ENCODE results near the gene MEAK7. TPM values are rescaled to one million over a fixed set of nuclear protein-coding genes. Genes with fewer than 3 reads are reported as not detected.

The MEAK7 gene
- total RNA-seq, 4 donors from 2014 or later = 20.3 to 29.1 (median 21.8) TPM

DNA sequence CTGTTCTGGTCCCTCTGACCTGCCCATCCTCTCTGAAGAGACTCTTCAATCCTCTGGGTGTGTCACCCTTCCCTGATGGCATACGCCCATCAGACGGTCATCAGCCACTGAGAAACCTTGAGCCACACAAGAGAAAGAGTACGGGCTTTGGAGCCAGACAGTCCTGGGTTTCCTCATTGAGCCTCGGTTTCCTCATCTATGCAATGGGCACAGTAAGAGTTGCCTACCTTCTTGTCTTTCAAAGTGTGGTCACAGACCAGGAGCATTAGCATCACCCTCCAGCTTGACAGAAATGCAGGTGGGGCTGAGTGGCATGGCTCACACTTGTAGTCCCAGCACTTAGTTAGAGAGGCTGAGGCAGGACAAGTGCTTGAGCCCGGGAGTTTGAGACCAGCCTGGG is 26.1 kb upstream of the MEAK7 start:
- Histone ChIP-seq H3K27me3 (no peaks in the 10 kb centered on the region), H3K4me1 (peaks cover 0 to 25% (median 18%) of the 10 kb centered on the region in 4 donors), H3K4me3 (no peak overlapping the region), H3K27ac (no peak overlapping the region), H3K36me3 (no peaks in the 10 kb centered on the region), H3K9me3 (no peaks in the 10 kb centered on the region)
- 73% methylated on average over 5 of the region's 5 CpGs; no CpG with 5 or more reads in 1 of the 2 donors for WGBS, 2 donors (ENCODE audit: low coverage in 1 of 2)
- no peak for DNase-seq
- in situ Hi-C loops (cut with MboI; ENCODE audit: low pct_ligation_motif_present in 1 of 4, low pct_unique_long_range_greater_than_20kb in 1 of 4, low sequenced_read_pairs in 3 of 4) = no loop called here
- TF ChIP-seq EP300 (IDR thresholded peaks at IDR 0.05; ENCODE audit: low read depth) (no peak), POLR2A (IDR thresholded peaks at IDR 0.05) (no peak), POLR2AphosphoS5 (IDR thresholded peaks at IDR 0.05) (no peak)
- TF ChIP-seq, protein P1, sequence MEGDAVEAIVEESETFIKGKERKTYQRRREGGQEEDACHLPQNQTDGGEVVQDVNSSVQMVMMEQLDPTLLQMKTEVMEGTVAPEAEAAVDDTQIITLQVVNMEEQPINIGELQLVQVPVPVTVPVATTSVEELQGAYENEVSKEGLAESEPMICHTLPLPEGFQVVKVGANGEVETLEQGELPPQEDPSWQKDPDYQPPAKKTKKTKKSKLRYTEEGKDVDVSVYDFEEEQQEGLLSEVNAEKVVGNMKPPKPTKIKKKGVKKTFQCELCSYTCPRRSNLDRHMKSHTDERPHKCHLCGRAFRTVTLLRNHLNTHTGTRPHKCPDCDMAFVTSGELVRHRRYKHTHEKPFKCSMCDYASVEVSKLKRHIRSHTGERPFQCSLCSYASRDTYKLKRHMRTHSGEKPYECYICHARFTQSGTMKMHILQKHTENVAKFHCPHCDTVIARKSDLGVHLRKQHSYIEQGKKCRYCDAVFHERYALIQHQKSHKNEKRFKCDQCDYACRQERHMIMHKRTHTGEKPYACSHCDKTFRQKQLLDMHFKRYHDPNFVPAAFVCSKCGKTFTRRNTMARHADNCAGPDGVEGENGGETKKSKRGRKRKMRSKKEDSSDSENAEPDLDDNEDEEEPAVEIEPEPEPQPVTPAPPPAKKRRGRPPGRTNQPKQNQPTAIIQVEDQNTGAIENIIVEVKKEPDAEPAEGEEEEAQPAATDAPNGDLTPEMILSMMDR (IDR thresholded peaks at IDR 0.05) = no peak
- intact Hi-C loops (cut with DNase I; ENCODE audit: low total_unique reads) = no loop called here

DNA sequence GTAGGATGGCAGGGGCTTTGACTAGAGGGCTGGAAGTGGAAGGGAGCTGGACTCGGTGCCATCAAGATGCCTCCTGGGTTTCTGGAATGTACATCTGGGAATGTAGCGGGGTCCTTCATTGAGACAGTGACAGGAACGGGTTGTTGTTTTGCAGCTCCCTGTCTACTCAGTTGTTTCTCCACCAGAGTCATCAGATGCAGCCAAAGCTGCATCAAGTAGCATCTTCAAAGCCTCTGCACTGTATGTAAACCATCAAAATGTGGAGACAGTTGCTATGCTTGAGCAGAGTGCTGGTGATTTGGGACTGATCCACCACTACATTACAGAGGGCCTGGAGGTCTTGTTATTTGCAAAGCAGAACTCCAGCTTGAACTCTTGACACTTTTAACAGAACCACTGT is 25.1 kb upstream of the MEAK7 start:
- Histone ChIP-seq H3K27me3 (no peaks in the 10 kb centered on the region), H3K9me3 (no peaks in the 10 kb centered on the region), H3K36me3 (no peaks in the 10 kb centered on the region), H3K27ac (no peak overlapping the region), H3K4me1 (peaks cover 0 to 25% (median 18%) of the 10 kb centered on the region in 4 donors), H3K4me3 (no peak overlapping the region)
- TF ChIP-seq POLR2A (IDR thresholded peaks at IDR 0.05) (no peak), EP300 (IDR thresholded peaks at IDR 0.05; ENCODE audit: low read depth) (no peak), POLR2AphosphoS5 (IDR thresholded peaks at IDR 0.05) (no peak)
- TF ChIP-seq, protein P1 (IDR thresholded peaks at IDR 0.05) = no peak
- 92% methylated on average over 3 of the region's 3 CpGs; no CpG with 5 or more reads in 1 of the 2 donors for WGBS, 2 donors (ENCODE audit: low coverage in 1 of 2)
- intact Hi-C loops (cut with DNase I; ENCODE audit: low total_unique reads) = no loop called here
- DNase-seq = no peak
- in situ Hi-C loops (cut with MboI; ENCODE audit: low pct_ligation_motif_present in 1 of 4, low pct_unique_long_range_greater_than_20kb in 1 of 4, low sequenced_read_pairs in 3 of 4) = no loop called here

DNA sequence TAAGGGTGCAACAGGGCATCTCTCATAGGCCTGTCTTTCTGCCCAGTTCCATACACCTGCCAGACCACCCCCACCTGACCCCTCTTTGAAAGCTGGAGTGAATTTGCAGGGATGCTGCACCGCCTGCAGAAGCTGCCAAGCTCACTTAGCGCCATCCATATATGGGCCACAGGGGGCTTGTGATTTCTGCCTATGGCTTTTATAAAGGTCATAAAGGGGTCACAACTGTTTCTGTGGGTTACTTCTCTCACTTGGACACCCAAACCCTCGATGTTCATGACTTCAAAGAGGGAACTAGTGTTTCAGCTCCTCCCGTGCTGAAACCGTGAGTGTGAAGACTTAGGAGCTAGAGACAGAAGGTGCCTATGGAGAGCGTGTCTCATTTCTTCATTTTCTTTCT is 23.9 kb upstream of the MEAK7 start:
- Histone ChIP-seq H3K9me3 (no peaks in the 10 kb centered on the region), H3K4me3 (no peak overlapping the region), H3K36me3 (no peaks in the 10 kb centered on the region), H3K4me1 (peaks cover 0 to 25% (median 18%) of the 10 kb centered on the region in 4 donors), H3K27me3 (no peaks in the 10 kb centered on the region), H3K27ac (peak overlapping the region in 1 of 4 donors; percentile 58)
- in situ Hi-C loops (cut with MboI; ENCODE audit: low pct_ligation_motif_present in 1 of 4, low pct_unique_long_range_greater_than_20kb in 1 of 4, low sequenced_read_pairs in 3 of 4) = no loop called here
- TF ChIP-seq, protein P1 (IDR thresholded peaks at IDR 0.05) = no peak
- TF ChIP-seq POLR2A (IDR thresholded peaks at IDR 0.05) = no peak
- TF ChIP-seq POLR2AphosphoS5 (IDR thresholded peaks at IDR 0.05) = no peak
- TF ChIP-seq EP300 (IDR thresholded peaks at IDR 0.05; ENCODE audit: low read depth) = no peak
- no peak for DNase-seq
- WGBS, 2 donors (ENCODE audit: low coverage in 1 of 2) = 85% methylated on average over 6 of the region's 6 CpGs; no CpG with 5 or more reads in 1 of the 2 donors
- intact Hi-C loops (cut with DNase I; ENCODE audit: low total_unique reads) = no loop called here

DNA sequence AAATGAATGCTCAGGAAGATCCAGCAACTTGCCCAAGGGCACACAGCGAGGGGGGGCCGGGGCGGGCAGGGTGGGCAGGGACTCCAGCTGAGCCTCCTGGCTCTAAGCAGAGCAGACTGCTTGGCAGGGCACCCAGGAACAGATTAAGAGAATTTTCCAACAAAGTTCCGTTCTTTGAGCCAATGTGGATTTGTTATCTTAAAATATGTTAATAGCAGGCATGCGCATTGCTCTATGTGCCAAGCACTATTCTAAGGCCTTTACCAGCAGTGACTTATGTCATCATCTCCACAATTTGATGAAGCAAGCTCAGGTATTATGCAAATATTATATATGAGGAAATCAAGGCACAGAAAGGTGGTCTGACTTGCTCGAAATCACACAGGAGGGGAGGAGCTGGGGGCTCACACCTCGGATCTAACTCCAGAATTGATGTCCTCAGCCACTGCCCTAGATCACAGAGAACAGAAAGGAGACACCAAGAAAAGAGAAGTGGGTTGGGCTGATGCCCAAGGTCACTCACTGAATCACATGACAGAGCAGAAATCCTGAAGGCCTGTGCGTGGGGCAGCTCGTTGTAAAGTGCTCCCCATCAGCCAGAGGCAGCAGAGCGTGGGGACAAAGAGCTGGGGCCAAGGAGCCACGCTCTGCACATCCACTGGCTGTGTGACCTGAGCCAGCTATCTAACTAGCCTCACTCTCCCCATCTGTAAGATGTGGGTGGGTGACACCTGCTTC is 23.2 kb upstream of the MEAK7 start:
- DNase-seq = no peak
- intact Hi-C loops (cut with DNase I; ENCODE audit: low total_unique reads) (no loop called here), in situ Hi-C loops (cut with MboI; ENCODE audit: low pct_ligation_motif_present in 1 of 4, low pct_unique_long_range_greater_than_20kb in 1 of 4, low sequenced_read_pairs in 3 of 4) (no loop called here)
- WGBS, 2 donors (ENCODE audit: low coverage in 1 of 2) = 68 to 95% methylated on average over 3 to 11 of the region's 11 CpGs
- Histone ChIP-seq H3K27me3 (no peaks in the 10 kb centered on the region), H3K27ac (peak overlapping the region; percentile 15 to 69 (median 56)), H3K9me3 (no peaks in the 10 kb centered on the region), H3K36me3 (no peaks in the 10 kb centered on the region), H3K4me3 (no peak overlapping the region), H3K4me1 (peaks cover 0 to 22% (median 14%) of the 10 kb centered on the region in 4 donors)
- no peak for TF ChIP-seq POLR2A (IDR thresholded peaks at IDR 0.05)
- TF ChIP-seq POLR2AphosphoS5 (IDR thresholded peaks at IDR 0.05) = no peak
- TF ChIP-seq EP300 (IDR thresholded peaks at IDR 0.05; ENCODE audit: low read depth) = no peak
- TF ChIP-seq, protein P1 (IDR thresholded peaks at IDR 0.05) = no peak

All from transverse colon (tissue), 4 donors.